ENCODE results near the gene ANKRD33.

Gene ANKRD33

GRCh38 chr12:51887476-51888315 is at the start of gene ANKRD33:
ANKRD33 (plus strand) TSS chr12:51888103; CDS start chr12:51888187, 84 bp downstream.
- no peak within 1 kb of the TSS for H3K4me3 ChIP-seq (ENCODE audit: low read length)
- peaks cover 11% of the 10 kb centered on the region for H3K4me1 ChIP-seq (ENCODE audit: control insufficient read depth, insufficient read depth, low read length)
- no peak within 1 kb of the TSS for H3K9ac ChIP-seq (ENCODE audit: low read length)
- H3K36me3 ChIP-seq (ENCODE audit: control insufficient read depth, insufficient read depth, low read length): no peaks in the 10 kb centered on the region
- peaks cover 9% of the 10 kb centered on the region for H3K27me3 ChIP-seq (ENCODE audit: control insufficient read depth, insufficient read depth, low read length)
- H3K9me3 ChIP-seq (ENCODE audit: control insufficient read depth, low read length): no peaks in the 10 kb centered on the region

GRCh38 chr12:51838762-51839161 is 49.1 kb upstream of the ANKRD33 start:
- Histone ChIP-seq H3K36me3 (ENCODE audit: control insufficient read depth, insufficient read depth, low read length) (no peaks in the 10 kb centered on the region), H3K27me3 (ENCODE audit: control insufficient read depth, insufficient read depth, low read length) (peaks cover 38% of the 10 kb centered on the region), H3K9ac (ENCODE audit: low read length) (no peak overlapping the region), H3K9me3 (ENCODE audit: control insufficient read depth, low read length) (no peaks in the 10 kb centered on the region), H3K4me3 (ENCODE audit: low read length) (no peak overlapping the region), H3K4me1 (ENCODE audit: control insufficient read depth, insufficient read depth, low read length) (no peaks in the 10 kb centered on the region)

GRCh38 chr12:51839310-51839947 is 48.5 kb upstream of the ANKRD33 start:
- H3K9ac ChIP-seq (ENCODE audit: low read length): no peak overlapping the region
- H3K4me1 ChIP-seq (ENCODE audit: control insufficient read depth, insufficient read depth, low read length): no peaks in the 10 kb centered on the region
- no peaks in the 10 kb centered on the region for H3K9me3 ChIP-seq (ENCODE audit: control insufficient read depth, low read length)
- no peak overlapping the region for H3K4me3 ChIP-seq (ENCODE audit: low read length)
- H3K36me3 ChIP-seq (ENCODE audit: control insufficient read depth, insufficient read depth, low read length): no peaks in the 10 kb centered on the region
- peaks cover 42% of the 10 kb centered on the region for H3K27me3 ChIP-seq (ENCODE audit: control insufficient read depth, insufficient read depth, low read length)

GRCh38 chr12:51840966-51841365 is 46.9 kb upstream of the ANKRD33 start:
- no peaks in the 10 kb centered on the region for H3K9me3 ChIP-seq (ENCODE audit: control insufficient read depth, low read length)
- H3K27me3 ChIP-seq (ENCODE audit: control insufficient read depth, insufficient read depth, low read length): peaks cover 57% of the 10 kb centered on the region
- H3K4me3 ChIP-seq (ENCODE audit: low read length): no peak overlapping the region
- no peaks in the 10 kb centered on the region for H3K36me3 ChIP-seq (ENCODE audit: control insufficient read depth, insufficient read depth, low read length)
- H3K9ac ChIP-seq (ENCODE audit: low read length): no peak overlapping the region
- no peaks in the 10 kb centered on the region for H3K4me1 ChIP-seq (ENCODE audit: control insufficient read depth, insufficient read depth, low read length)

GRCh38 chr12:51841727-51842126 is 46.2 kb upstream of the ANKRD33 start:
- H3K27me3 ChIP-seq (ENCODE audit: control insufficient read depth, insufficient read depth, low read length): peaks cover 65% of the 10 kb centered on the region
- H3K4me1 ChIP-seq (ENCODE audit: control insufficient read depth, insufficient read depth, low read length): peaks cover 4% of the 10 kb centered on the region
- no peak overlapping the region for H3K9ac ChIP-seq (ENCODE audit: low read length)
- H3K9me3 ChIP-seq (ENCODE audit: control insufficient read depth, low read length): no peaks in the 10 kb centered on the region
- H3K36me3 ChIP-seq (ENCODE audit: control insufficient read depth, insufficient read depth, low read length): no peaks in the 10 kb centered on the region
- H3K4me3 ChIP-seq (ENCODE audit: low read length): no peak overlapping the region

GRCh38 chr12:51844854-51845253 is 43.0 kb upstream of the ANKRD33 start:
- H3K4me1 ChIP-seq (ENCODE audit: control insufficient read depth, insufficient read depth, low read length): peaks cover 18% of the 10 kb centered on the region
- H3K9me3 ChIP-seq (ENCODE audit: control insufficient read depth, low read length): no peaks in the 10 kb centered on the region
- no peaks in the 10 kb centered on the region for H3K36me3 ChIP-seq (ENCODE audit: control insufficient read depth, insufficient read depth, low read length)
- no peak overlapping the region for H3K9ac ChIP-seq (ENCODE audit: low read length)
- peaks cover 68% of the 10 kb centered on the region for H3K27me3 ChIP-seq (ENCODE audit: control insufficient read depth, insufficient read depth, low read length)
- H3K4me3 ChIP-seq (ENCODE audit: low read length): no peak overlapping the region

- H3K36me3 ChIP-seq (ENCODE audit: control insufficient read depth, insufficient read depth, low read length): no peaks in the 10 kb centered on the region
- peaks cover 18% of the 10 kb centered on the region for H3K4me1 ChIP-seq (ENCODE audit: control insufficient read depth, insufficient read depth, low read length)
- no peaks in the 10 kb centered on the region for H3K9me3 ChIP-seq (ENCODE audit: control insufficient read depth, low read length)
- H3K9ac ChIP-seq (ENCODE audit: low read length): no peak overlapping the region
- no peak overlapping the region for H3K4me3 ChIP-seq (ENCODE audit: low read length)
- H3K27me3 ChIP-seq (ENCODE audit: control insufficient read depth, insufficient read depth, low read length): peaks cover 69% of the 10 kb centered on the region
Observed at GRCh38 chr12:51845482-51845881, 42.4 kb upstream of the ANKRD33 start.

GRCh38 chr12:51846271-51846691 is 41.6 kb upstream of the ANKRD33 start:
- Histone ChIP-seq H3K36me3 (ENCODE audit: control insufficient read depth, insufficient read depth, low read length) (no peaks in the 10 kb centered on the region), H3K4me3 (ENCODE audit: low read length) (no peak overlapping the region)

GRCh38 chr12:51846911-51847642 is 40.8 kb upstream of the ANKRD33 start:
- Histone ChIP-seq H3K27me3 (ENCODE audit: control insufficient read depth, insufficient read depth, low read length) (peaks cover 68% of the 10 kb centered on the region), H3K4me1 (ENCODE audit: control insufficient read depth, insufficient read depth, low read length) (peaks cover 18% of the 10 kb centered on the region), H3K36me3 (ENCODE audit: control insufficient read depth, insufficient read depth, low read length) (no peaks in the 10 kb centered on the region), H3K4me3 (ENCODE audit: low read length) (no peak overlapping the region), H3K9me3 (ENCODE audit: control insufficient read depth, low read length) (no peaks in the 10 kb centered on the region), H3K9ac (ENCODE audit: low read length) (no peak overlapping the region)

More at GRCh38 chr12:51846271-51846691, 41.6 kb upstream of the ANKRD33 start:
- Histone ChIP-seq H3K9me3 (ENCODE audit: control insufficient read depth, low read length) (no peaks in the 10 kb centered on the region), H3K27me3 (ENCODE audit: control insufficient read depth, insufficient read depth, low read length) (peaks cover 69% of the 10 kb centered on the region), H3K9ac (ENCODE audit: low read length) (no peak overlapping the region), H3K4me1 (ENCODE audit: control insufficient read depth, insufficient read depth, low read length) (peaks cover 18% of the 10 kb centered on the region)

GRCh38 chr12:51847643-51848325 is 40.1 kb upstream of the ANKRD33 start:
- Histone ChIP-seq H3K4me1 (ENCODE audit: control insufficient read depth, insufficient read depth, low read length) (peaks cover 18% of the 10 kb centered on the region), H3K4me3 (ENCODE audit: low read length) (no peak overlapping the region), H3K27me3 (ENCODE audit: control insufficient read depth, insufficient read depth, low read length) (peaks cover 62% of the 10 kb centered on the region), H3K36me3 (ENCODE audit: control insufficient read depth, insufficient read depth, low read length) (no peaks in the 10 kb centered on the region), H3K9ac (ENCODE audit: low read length) (no peak overlapping the region), H3K9me3 (ENCODE audit: control insufficient read depth, low read length) (no peaks in the 10 kb centered on the region)

GRCh38 chr12:51848326-51848727 is 39.6 kb upstream of the ANKRD33 start, which contains the start of gene FIGNL2:
FIGNL2 (minus strand) TSS chr12:51848718; CDS start chr12:51822413, 26,305 bp downstream.
- Histone ChIP-seq H3K36me3 (ENCODE audit: control insufficient read depth, insufficient read depth, low read length) (no peaks in the 10 kb centered on the region), H3K4me1 (ENCODE audit: control insufficient read depth, insufficient read depth, low read length) (peaks cover 21% of the 10 kb centered on the region), H3K27me3 (ENCODE audit: control insufficient read depth, insufficient read depth, low read length) (peaks cover 62% of the 10 kb centered on the region), H3K9me3 (ENCODE audit: control insufficient read depth, low read length) (no peaks in the 10 kb centered on the region), H3K9ac (ENCODE audit: low read length) (no peak within 1 kb of the TSS), H3K4me3 (ENCODE audit: low read length) (no peak within 1 kb of the TSS)
